Esophagus squamous epithelium (tissue), 5 donors: Measurements from ENCODE around the gene ANKRD13D. TPM values are rescaled to one million over a fixed set of nuclear protein-coding genes. Genes with fewer than 3 reads are reported as not detected.
A peak's percentile ranks its signal among the peaks of the same experiment; 100 is the strongest.

Experiments used
- DNase-seq: peaks from one replicate; lab custom pipeline; 2025; lab: John Stamatoyannopoulos, UW
- H3K27ac ChIP-seq, 4 donors: fragments of 200-600 bp; sonication (generic); one replicate each; pipeline ENCODE4 v1.5.1; 2016 to 2019; ENCODE audit warnings: mild to moderate bottlenecking in 1 of 4
- H3K27me3 ChIP-seq, 4 donors: fragments of 200-600 bp; sonication (generic); 1 replicate in 3 of 4; 2 replicates in 1 of 4; pipeline versions ENCODE4 v1.5.1 to v1.6.0; 2017 to 2021; ENCODE audit warnings: antibody characterized with exemption in 1 of 4
- H3K36me3 ChIP-seq, 3 donors: fragments of 200-600 bp; sonication (generic); one replicate each; pipeline ENCODE4 v1.5.1; 2016 to 2019
- H3K4me1 ChIP-seq, 3 donors: fragments of 200-600 bp; sonication (generic); one replicate each; pipeline ENCODE4 v1.5.1; 2017 to 2019
- H3K4me3 ChIP-seq, 4 donors: fragments of 200-600 bp; sonication (generic); 1 replicate in 3 of 4; 2 replicates in 1 of 4; pipeline ENCODE4 v1.5.1; 2016 to 2019; ENCODE audit warnings: mild to moderate bottlenecking in 2 of 4, moderate library complexity in 1 of 4
- H3K9me3 ChIP-seq, 3 donors: fragments of 200-600 bp; sonication (generic); one replicate each; pipeline ENCODE4 v1.5.1; 2016 to 2019
- CTCF ChIP-seq, 6 experiments: fragments of 450-650 bp in 4 of 6; fragments of 200-600 bp in 2 of 6; sonication (generic) in 2 of 6; IDR thresholded peaks; one replicate each; pipeline ENCODE4 v1.5.1; 2016 to 2019; ENCODE audit warnings: antibody characterized with exemption in 6 of 6, mild to moderate bottlenecking in 4 of 6, moderate library complexity in 4 of 6
- POLR2A ChIP-seq, 4 donors: fragments of 450-650 bp; IDR thresholded peaks; one replicate each; pipeline ENCODE4 v1.6.1; 2017; ENCODE audit warnings: antibody characterized with exemption in 4 of 4, mild to moderate bottlenecking in 4 of 4, moderate library complexity in 3 of 4
- WGBS, 2 donors: methylation state at CpG; one replicate each; pipeline ENCODE4 v1.1.5; 2018; 5-methylcytosine and 5-hydroxymethylcytosine counted together
- intact Hi-C: fragments of 100-400 bp; cut with DNase I; formaldehyde crosslinking; loops from one replicate; pipeline ENCODE4 v1.15.0; 2022
- total RNA-seq, 4 donors: library from RNA; depleted of rRNA; stranded (reverse); fragments of >200 nt; gene quantifications; one replicate each; pipeline ENCODE4 v1.1.0, GENCODE V29; 2016
- donor health status: DM: yes; HTN: yes; CAD: no.

ANKRD13D gene
- total RNA-seq, 4 donors from 2014 or later = 27.4 to 50.6 (median 41.6) TPM

- 45 to 46% methylated on average over 6 to 11 of the region's 15 CpGs for WGBS, 2 donors
- no peaks in the 10 kb centered on the region for H3K27me3 ChIP-seq
- DNase-seq = no peak
- no peaks in the 10 kb centered on the region for H3K9me3 ChIP-seq
- H3K27ac ChIP-seq = peak overlapping the region; percentile 93 to 99 (median 96)
- H3K36me3 ChIP-seq = peaks cover 0 to 47% (median 27%) of the 10 kb centered on the region in 3 donors
- TF ChIP-seq POLR2A (IDR thresholded peaks at IDR 0.05) (peak in 1 of 4 donors; percentile 10), CTCF (IDR thresholded peaks at IDR 0.05) (no peak)
- H3K4me1 ChIP-seq = peaks cover 44 to 88% (median 51%) of the 10 kb centered on the region in 3 donors
- intact Hi-C loops = loop anchor here (10.0 kb wide), 1 partner anchor 257 kb away; the partner anchor contains the start of gene RHOD
- peak overlapping the region in 3 of 4 donors; percentile 23 to 48 (median 36) for H3K4me3 ChIP-seq
Measured at GRCh38 chr11:67311556-67312082, 22.5 kb downstream of the ANKRD13D start.

- 36 to 42% methylated on average over 12 to 16 of the region's 22 CpGs for WGBS, 2 donors
- no peaks in the 10 kb centered on the region for H3K27me3 ChIP-seq
- peaks cover 48 to 90% (median 51%) of the 10 kb centered on the region in 3 donors for H3K4me1 ChIP-seq
- H3K9me3 ChIP-seq = no peaks in the 10 kb centered on the region
- no peak for DNase-seq
- peaks cover 0 to 39% (median 25%) of the 10 kb centered on the region in 3 donors for H3K36me3 ChIP-seq
- TF ChIP-seq POLR2A (IDR thresholded peaks at IDR 0.05) (peak in 1 of 4 donors; percentile 43), CTCF (IDR thresholded peaks at IDR 0.05) (no peak)
- H3K27ac ChIP-seq = peak overlapping the region; percentile 93 to 99 (median 96)
- intact Hi-C loops = loop anchor here (10.0 kb wide), 1 partner anchor 258 kb away; the partner anchor contains the start of gene RHOD
- peak overlapping the region in 1 of 4 donors; percentile 1 for H3K4me3 ChIP-seq
Measured at GRCh38 chr11:67312187-67313021, 23.3 kb downstream of the ANKRD13D start.

GRCh38 chr11:67313125-67313890, 24.2 kb downstream of the ANKRD13D start:
- WGBS, 2 donors = 60 to 61% methylated on average over 11 of the region's 11 CpGs
- TF ChIP-seq CTCF (IDR thresholded peaks at IDR 0.05) (no peak), POLR2A (IDR thresholded peaks at IDR 0.05) (no peak)
- Histone ChIP-seq H3K4me1 (peaks cover 51 to 89% (median 53%) of the 10 kb centered on the region in 3 donors), H3K9me3 (no peaks in the 10 kb centered on the region), H3K27ac (peak overlapping the region; percentile 93 to 99 (median 96)), H3K27me3 (no peaks in the 10 kb centered on the region), H3K4me3 (no peak overlapping the region), H3K36me3 (peaks cover 0 to 30% (median 18%) of the 10 kb centered on the region in 3 donors)
- no peak for DNase-seq
- intact Hi-C loops = loop anchor here (10.0 kb wide), 1 partner anchor 259 kb away; the partner anchor contains the start of gene RHOD

- intact Hi-C loops = loop anchor here (10.0 kb wide), 1 partner anchor 259 kb away; the partner anchor contains the start of gene RHOD
- WGBS, 2 donors = 70 to 94% methylated on average over 1 to 2 of the region's 2 CpGs
- no peaks in the 10 kb centered on the region for H3K9me3 ChIP-seq
- H3K4me1 ChIP-seq = peaks cover 50 to 92% (median 57%) of the 10 kb centered on the region in 3 donors
- peaks cover 0 to 21% (median 9%) of the 10 kb centered on the region in 3 donors for H3K36me3 ChIP-seq
- H3K27ac ChIP-seq = peak overlapping the region; percentile 56 to 99 (median 96)
- no peak for DNase-seq
- TF ChIP-seq CTCF (IDR thresholded peaks at IDR 0.05) (no peak), POLR2A (IDR thresholded peaks at IDR 0.05) (no peak)
- no peaks in the 10 kb centered on the region for H3K27me3 ChIP-seq
- no peak overlapping the region for H3K4me3 ChIP-seq
Measured at GRCh38 chr11:67314218-67314617, 25.1 kb downstream of the ANKRD13D start.
